IPS-15b (cell line): ENCODE data around the gene TNFRSF1A.

Experiments
- H3K27me3 ChIP-seq: one replicate; pipeline ENCODE4 v1.6.1; 2013; ENCODE audit warnings: low read length; ENCODE audit not compliant: control insufficient read depth, insufficient read depth
- H3K36me3 ChIP-seq: one replicate; pipeline ENCODE4 v1.6.1; 2013; ENCODE audit warnings: low read length; ENCODE audit not compliant: control insufficient read depth, insufficient read depth
- H3K4me1 ChIP-seq: one replicate; pipeline ENCODE4 v1.6.1; 2013; ENCODE audit warnings: mild to moderate bottlenecking, low read length; ENCODE audit not compliant: control insufficient read depth, insufficient read depth
- H3K4me3 ChIP-seq: one replicate; pipeline ENCODE4 v1.5.1; 2013; ENCODE audit warnings: low read depth, low read length
- H3K9ac ChIP-seq: one replicate; pipeline ENCODE4 v1.6.1; 2013; ENCODE audit warnings: low read depth, mild to moderate bottlenecking, low read length
- H3K9me3 ChIP-seq: one replicate; pipeline ENCODE4 v1.6.1; 2013; ENCODE audit warnings: mild to moderate bottlenecking, low read length; ENCODE audit not compliant: control insufficient read depth, insufficient read depth

TNFRSF1A gene

DNA sequence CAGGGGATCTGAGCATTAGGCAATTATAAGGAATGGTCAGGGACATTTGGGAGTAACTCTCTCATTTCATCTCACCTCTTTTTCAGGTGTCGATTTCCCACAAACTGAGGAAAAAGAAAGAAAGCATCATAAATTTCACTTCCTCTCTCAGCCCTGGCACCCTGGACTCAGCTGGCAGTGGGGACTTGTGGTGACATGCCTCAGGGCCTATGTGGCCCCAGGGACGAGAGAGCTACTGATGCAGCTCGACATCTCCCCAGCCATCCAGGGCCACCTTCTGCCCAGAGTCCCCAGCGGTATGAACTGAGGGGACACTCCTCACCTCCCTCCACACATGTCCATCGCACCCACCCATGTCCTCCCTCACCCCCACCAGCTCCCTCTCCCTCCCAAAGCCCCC, 11.7 kb downstream of the TNFRSF1A start:
- H3K27me3 ChIP-seq: no peaks in the 10 kb centered on the region
- H3K9ac ChIP-seq: no peak overlapping the region
- H3K4me1 ChIP-seq: peaks cover 12% of the 10 kb centered on the region
- no peaks in the 10 kb centered on the region for H3K9me3 ChIP-seq
- H3K4me3 ChIP-seq: no peak overlapping the region
- peaks cover 33% of the 10 kb centered on the region for H3K36me3 ChIP-seq

DNA sequence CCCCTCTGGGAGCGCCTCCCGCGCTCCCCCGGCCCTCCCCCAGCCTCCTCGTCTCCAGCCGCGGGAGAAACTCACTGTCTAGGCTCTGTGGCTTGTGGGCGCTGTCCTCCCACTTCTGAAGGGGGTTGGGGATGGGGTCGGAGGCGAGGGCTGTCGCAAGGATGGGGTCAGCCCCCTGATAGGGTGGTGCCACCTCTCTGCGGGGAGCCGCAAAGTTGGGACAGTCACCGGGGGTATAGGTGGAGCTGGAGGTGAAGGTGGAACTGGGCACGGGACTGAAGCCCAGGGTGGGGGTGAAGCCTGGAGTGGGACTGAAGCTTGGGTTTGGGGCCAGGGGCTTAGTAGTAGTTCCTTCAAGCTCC, 12.2 kb downstream of the TNFRSF1A start:
- H3K36me3 ChIP-seq: peaks cover 33% of the 10 kb centered on the region
- peaks cover 17% of the 10 kb centered on the region for H3K4me1 ChIP-seq

DNA sequence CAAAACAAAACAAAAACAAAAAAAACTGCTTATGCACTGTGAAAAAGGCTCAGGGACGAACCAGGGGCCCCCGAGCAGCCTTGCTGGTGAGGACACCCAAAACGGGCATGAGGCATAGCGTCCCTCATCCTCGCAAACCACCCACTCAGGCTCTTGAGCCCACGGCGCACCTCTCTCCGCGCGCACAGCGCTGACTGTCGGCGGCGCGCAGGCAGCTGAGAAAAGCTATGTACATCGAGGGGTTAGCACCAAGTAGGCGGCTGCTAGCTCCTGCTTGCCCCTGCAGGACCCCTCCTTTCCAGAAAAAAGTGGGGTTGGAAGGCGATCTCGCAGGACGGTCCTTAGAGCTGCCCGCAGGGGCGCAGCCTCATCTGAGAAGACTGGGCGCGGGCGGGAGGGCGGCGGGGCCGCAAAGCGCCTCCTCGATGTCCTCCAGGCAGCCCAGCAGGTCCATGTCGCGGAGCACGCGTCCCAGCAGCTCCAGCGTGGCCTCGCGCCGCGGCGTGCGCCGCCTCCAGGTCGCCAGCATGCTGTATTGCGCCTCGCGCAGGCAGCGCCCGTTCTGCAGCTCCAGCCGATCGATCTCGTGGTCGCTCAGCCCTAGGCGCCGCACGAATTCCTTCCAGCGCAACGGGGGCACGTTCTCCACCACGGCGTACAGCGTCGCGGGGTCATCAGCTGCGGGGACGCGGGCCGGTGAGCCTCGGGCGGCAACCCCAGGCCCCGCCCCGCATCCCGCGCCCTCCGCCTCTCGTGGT, 12.8 kb downstream of the TNFRSF1A start:
- Histone ChIP-seq H3K9me3 (no peaks in the 10 kb centered on the region), H3K27me3 (no peaks in the 10 kb centered on the region), H3K4me1 (peaks cover 22% of the 10 kb centered on the region), H3K36me3 (peaks cover 33% of the 10 kb centered on the region), H3K9ac (peak overlapping the region; percentile 8), H3K4me3 (peak overlapping the region; percentile 18)

More for the DNA sequence above, 12.2 kb downstream of the TNFRSF1A start:
- no peaks in the 10 kb centered on the region for H3K9me3 ChIP-seq
- no peak overlapping the region for H3K9ac ChIP-seq
- peak overlapping the region; percentile 18 for H3K4me3 ChIP-seq
- H3K27me3 ChIP-seq: no peaks in the 10 kb centered on the region

DNA sequence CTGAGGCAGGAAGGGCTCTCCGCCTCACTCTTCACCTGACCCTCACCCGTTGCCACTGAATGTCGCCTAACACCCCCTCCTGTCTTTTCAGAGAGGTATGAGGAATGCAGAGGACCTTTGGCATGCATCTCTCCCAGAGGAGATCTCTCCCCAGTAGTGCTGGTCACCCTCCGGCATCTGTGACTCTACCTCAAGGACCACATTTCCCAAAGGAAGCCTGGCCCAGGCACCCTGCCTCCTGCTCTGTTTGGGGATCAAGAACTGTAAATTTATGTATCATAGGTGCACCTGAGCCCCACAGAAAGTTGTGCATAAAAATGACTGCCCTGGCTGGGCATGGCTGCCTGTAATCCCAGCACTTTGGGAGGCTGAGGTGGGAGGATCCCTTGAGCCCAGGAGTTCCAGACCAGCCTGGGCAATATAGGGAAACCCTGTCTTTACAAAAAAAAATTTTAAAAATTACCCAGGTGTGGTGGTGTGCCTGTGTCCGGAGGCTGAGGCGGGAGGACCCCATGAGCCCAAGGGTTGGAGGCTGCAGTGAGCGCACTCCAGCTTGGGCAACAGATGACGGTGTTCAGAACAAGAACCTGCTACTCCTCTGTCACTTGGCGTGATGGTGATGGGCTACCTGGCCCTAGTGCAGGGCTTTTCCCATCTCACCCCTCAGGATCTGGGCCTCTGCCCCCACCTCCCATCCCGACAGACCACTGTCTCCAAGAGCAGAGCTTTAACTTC, 13.7 kb downstream of the TNFRSF1A start:
- Histone ChIP-seq H3K9ac (no peak overlapping the region), H3K27me3 (no peaks in the 10 kb centered on the region), H3K9me3 (no peaks in the 10 kb centered on the region), H3K36me3 (peaks cover 29% of the 10 kb centered on the region), H3K4me3 (no peak overlapping the region), H3K4me1 (peaks cover 28% of the 10 kb centered on the region)

DNA sequence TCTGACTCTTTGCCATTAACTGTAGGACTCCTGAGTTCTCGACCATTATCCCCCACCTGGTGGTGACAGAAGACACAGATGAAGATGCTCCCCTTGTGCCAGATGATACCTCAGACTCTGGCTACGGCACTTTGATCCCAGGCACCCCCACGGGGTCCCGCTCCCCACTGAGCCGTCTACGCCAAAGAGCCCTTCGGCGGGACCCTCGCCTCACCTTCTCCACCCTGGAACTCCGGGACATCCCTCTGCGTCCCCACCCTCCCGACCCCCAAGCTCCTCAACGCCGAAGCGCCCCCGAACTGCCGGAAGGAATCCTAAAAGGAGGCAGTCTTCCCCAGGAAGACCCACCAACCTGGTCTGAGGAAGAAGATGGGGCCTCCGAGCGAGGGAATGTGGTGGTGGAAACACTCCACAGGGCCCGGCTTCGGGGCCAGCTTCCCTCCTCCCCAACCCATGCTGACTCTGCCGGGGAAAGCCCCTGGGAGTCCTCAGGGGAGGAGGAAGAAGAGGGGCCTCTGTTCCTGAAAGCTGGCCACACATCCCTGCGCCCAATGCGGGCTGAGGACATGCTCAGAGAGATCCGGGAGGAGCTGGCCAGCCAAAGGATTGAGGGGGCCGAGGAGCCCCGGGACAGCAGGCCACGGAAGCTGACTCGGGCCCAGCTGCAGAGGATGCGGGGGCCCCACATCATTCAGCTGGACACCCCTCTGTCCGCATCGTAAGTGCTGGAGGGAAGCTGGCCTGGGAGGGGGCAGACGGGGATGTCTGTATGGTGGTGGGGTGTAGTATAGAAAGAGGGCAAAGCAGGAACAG, 14.4 kb downstream of the TNFRSF1A start:
- Histone ChIP-seq H3K9me3 (no peaks in the 10 kb centered on the region), H3K4me1 (peaks cover 34% of the 10 kb centered on the region), H3K27me3 (no peaks in the 10 kb centered on the region), H3K9ac (no peak overlapping the region), H3K36me3 (peaks cover 22% of the 10 kb centered on the region), H3K4me3 (no peak overlapping the region)

DNA sequence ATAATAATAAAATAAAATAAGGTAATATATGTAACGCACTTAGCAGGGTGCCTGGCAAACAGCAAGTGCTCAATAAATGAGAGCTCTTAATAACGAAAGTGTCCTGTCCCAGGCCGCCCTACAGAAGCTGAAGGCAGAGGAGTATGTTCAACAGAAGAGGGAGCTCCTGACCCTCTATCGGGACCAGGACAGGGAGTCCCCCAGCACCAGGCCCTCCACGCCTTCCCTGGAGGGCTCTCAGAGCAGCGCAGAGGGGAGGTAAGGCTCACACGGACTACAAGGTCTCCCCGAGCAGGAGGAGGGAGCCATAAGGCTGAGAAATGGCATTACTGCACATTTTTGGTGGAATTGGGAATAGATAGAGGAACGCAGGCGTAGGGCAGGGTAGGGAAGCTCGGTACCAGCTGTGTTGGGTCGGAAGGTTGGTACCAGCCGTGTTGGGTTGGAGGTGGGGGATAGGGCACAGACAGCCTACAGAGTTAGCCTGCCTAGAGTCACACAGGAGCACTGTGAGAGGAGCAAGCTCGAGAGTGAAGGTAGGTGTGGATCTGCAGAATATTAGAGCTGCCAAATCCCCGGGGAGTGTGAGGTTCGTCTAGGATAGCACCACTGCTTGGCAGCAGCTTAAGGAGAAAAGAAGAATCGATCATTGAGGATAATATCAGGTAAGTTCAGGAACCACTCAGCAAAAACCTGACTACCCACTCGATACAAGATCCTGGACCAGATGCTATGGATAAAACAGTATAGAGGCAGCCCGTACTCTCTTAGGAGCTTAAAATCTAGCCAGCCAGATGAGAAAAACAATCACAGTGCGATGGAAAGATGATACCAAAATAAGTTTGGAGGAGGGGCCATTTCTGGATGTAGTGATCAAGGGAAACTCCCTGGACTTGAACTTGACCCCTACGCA, 15.3 kb downstream of the TNFRSF1A start:
- Histone ChIP-seq H3K9ac (no peak overlapping the region), H3K27me3 (no peaks in the 10 kb centered on the region), H3K36me3 (peaks cover 20% of the 10 kb centered on the region), H3K4me3 (no peak overlapping the region), H3K4me1 (peaks cover 42% of the 10 kb centered on the region), H3K9me3 (no peaks in the 10 kb centered on the region)

DNA sequence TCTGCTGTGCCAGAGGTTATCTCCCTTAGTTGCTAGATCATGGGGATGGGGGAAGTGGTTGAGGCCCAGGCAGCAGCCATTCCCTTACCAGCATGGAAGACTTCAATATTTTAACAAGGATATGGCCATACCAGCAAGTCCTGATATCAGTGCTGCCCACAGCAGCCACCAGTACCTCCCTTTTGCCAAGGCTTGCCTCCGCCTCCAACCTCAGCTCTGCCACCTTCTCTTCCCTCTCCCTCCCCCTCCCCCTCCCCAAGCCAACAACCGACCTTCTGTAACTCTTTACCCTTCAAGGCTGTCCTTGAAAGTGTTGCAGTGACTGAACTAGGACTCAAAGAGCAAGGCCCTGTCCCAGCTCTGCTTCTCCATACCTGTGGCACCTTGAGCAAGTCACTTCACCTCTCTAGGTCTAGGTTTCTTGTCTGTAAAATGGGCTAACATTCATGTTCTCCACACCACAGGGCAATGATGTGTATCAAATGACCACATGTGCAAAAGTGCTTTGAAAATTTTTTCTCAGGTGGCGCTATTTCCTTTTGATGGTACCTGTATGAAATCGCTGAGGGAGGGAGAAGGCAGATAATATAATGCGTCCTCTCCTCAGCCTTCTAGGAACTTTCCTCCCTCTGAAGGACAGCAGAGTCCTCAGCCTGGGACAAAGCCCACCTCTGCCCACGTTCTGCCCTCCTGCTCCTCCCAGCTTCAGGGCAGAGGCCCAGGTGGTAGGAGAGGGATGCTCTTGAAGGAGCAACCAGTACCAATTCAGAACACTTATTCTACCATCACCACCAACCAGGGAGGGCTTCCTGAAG, 16.7 kb downstream of the TNFRSF1A start:
- peaks cover 14% of the 10 kb centered on the region for H3K36me3 ChIP-seq
- no peaks in the 10 kb centered on the region for H3K9me3 ChIP-seq
- H3K27me3 ChIP-seq: no peaks in the 10 kb centered on the region
- H3K4me3 ChIP-seq: no peak overlapping the region
- peaks cover 41% of the 10 kb centered on the region for H3K4me1 ChIP-seq
- H3K9ac ChIP-seq: no peak overlapping the region

DNA sequence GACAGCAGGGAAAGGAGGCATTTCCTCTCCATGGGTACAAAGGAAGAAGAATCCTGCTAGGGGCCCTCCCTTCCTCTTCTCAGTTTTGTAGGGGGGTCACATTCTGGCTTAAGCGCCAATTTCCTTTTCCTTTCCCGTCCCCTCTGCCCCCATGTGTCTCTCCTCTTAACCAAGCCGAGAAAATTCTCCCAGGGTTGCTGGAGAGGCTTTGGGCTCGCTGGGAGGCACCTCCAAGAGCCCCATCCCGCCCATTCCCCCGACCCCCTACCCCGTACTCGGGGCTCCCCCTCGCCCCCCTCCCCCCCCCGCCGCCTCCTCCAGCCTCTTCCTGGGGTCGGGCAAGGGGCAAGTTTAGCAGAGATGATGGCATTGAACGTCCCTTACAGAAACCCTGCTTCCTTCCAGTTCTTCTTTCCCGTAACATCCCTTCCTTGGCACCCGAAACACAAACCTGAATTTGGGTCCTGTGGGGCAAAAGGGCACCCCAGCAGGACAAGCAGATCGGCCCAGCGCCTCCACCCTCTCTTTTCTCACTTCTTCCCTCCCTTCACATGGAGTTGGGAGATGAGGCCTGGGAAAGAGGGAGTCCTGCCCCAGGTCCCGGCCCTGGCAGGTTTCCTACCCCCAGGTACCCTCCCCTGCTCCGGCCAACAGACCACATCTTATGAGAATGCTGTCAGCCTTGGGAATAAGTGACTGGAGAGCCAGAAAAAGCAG, 17.7 kb downstream of the TNFRSF1A start:
- Histone ChIP-seq H3K9me3 (no peaks in the 10 kb centered on the region), H3K36me3 (peaks cover 14% of the 10 kb centered on the region), H3K27me3 (no peaks in the 10 kb centered on the region), H3K9ac (peak overlapping the region; percentile 61), H3K4me1 (peaks cover 40% of the 10 kb centered on the region), H3K4me3 (peak overlapping the region; percentile 35)

DNA sequence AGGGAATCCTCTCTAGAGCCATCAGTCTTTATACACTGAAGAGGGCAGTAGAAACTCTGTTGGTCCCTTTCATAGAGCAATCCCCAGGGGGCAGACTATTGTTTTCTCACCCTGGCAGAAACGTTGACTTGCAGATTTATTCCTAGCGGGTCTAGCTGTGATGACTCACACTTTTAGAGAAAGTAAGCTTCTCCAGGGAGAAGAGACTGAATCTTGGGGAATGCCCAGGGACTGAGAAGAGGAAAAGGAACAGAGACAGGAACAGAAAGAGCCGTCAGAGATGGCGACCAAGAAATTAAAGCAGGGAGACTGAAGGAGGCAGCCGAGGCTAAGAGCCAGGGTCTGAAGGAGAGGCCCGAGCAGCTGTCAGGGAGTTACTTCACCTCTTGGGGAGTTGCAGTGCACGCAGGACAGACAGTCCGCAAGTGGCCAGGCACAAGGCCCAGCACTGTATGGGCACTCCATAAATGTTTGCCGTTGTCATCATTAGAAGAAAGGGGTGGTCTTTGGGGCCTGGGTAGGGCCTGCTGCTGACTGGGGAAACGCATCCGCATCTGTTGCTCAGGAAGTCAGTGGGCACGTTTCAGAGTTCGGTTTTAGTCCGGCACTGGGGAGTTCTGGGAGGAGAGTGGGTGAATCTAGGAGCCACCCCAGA, 18.4 kb downstream of the TNFRSF1A start:
- H3K36me3 ChIP-seq: peaks cover 12% of the 10 kb centered on the region
- H3K4me1 ChIP-seq: peaks cover 40% of the 10 kb centered on the region
- no peaks in the 10 kb centered on the region for H3K27me3 ChIP-seq
- peak overlapping the region; percentile 61 for H3K9ac ChIP-seq
- no peaks in the 10 kb centered on the region for H3K9me3 ChIP-seq
- peak overlapping the region; percentile 35 for H3K4me3 ChIP-seq

DNA sequence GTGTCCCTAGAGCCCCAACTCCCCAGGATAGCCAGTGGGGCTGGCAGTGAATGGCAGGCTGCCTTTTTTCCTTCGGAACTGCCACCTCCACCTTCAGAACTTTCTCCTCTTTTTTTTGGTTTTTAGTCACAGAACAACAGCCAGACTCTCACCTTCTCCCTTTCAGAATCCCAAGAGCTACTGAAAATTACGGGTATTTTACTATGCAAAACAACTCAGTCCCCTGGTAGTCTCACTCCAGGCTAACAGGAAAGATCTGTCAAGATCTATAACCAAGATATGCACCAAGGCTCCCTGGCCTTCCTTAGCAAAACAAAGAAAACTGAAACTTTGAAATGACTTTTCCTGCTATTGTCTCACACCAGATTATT, 18.9 kb downstream of the TNFRSF1A start:
- Histone ChIP-seq H3K9me3 (no peaks in the 10 kb centered on the region), H3K4me3 (no peak overlapping the region), H3K36me3 (peaks cover 15% of the 10 kb centered on the region), H3K4me1 (peaks cover 40% of the 10 kb centered on the region), H3K27me3 (no peaks in the 10 kb centered on the region), H3K9ac (no peak overlapping the region)
